GM23338 (cell line): ENCODE data around the gene BCOR. TPM values are rescaled to one million over a fixed set of nuclear protein-coding genes. Genes with fewer than 3 reads are reported as not detected.

Source experiments
- ATAC-seq: fragments of 200-7000 bp; cut with Tn5 transposase; 3 replicates; pipeline ENCODE4 v1.9.1; 2020
- DNase-seq: peaks from one replicate; pipeline ENCODE4 v3.0.0-alpha.2; 2015; ENCODE audit warnings: low spot score
- H2AFZ ChIP-seq: fragments of 200-600 bp; sonication (generic); 2 replicates; pipeline ENCODE4 v1.8.0; 2016; ENCODE audit warnings: antibody characterized with exemption, mild to moderate bottlenecking, moderate library complexity
- H3F3A ChIP-seq: fragments of 200-600 bp; sonication (generic); replicated peaks from 2 replicates; pipeline ENCODE4 v1.8.0; 2017; ENCODE audit warnings: antibody characterized with exemption, mixed run types, low read depth
- H3K27ac ChIP-seq: fragments of 200-600 bp; sonication (generic); 2 replicates; pipeline ENCODE4 v1.6.1; 2016; ENCODE audit warnings: low read depth
- H3K27me3 ChIP-seq: fragments of 200-600 bp; sonication (generic); 2 replicates; pipeline ENCODE4 v1.8.0; 2016; ENCODE audit warnings: mild to moderate bottlenecking, mixed run types, moderate library complexity; ENCODE audit not compliant: insufficient read depth
- H3K36me3 ChIP-seq: fragments of 200-600 bp; sonication (generic); 2 replicates; pipeline ENCODE4 v1.8.0; 2016; ENCODE audit warnings: mild to moderate bottlenecking; ENCODE audit not compliant: insufficient read depth
- H3K4me1 ChIP-seq: fragments of 200-600 bp; sonication (generic); 2 replicates; pipeline ENCODE4 v1.8.0; 2016; ENCODE audit warnings: mild to moderate bottlenecking, moderate library complexity; ENCODE audit not compliant: insufficient read depth
- H3K4me2 ChIP-seq: fragments of 200-600 bp; sonication (generic); 2 replicates; pipeline ENCODE4 v1.7.1; 2017; ENCODE audit warnings: mixed run types
- H3K4me3 ChIP-seq: fragments of 200-600 bp; sonication (generic); 2 replicates; pipeline ENCODE4 v1.6.1; 2016; ENCODE audit warnings: mixed run types
- H3K79me2 ChIP-seq: fragments of 200-600 bp; sonication (generic); replicated peaks from 2 replicates; pipeline ENCODE4 v1.8.0; 2017; ENCODE audit warnings: mild to moderate bottlenecking; ENCODE audit not compliant: insufficient read depth
- H3K9me2 ChIP-seq: fragments of 200-600 bp; sonication (generic); 2 replicates; pipeline ENCODE4 v1.8.0; 2017; ENCODE audit not compliant: insufficient read depth
- H4K20me1 ChIP-seq: fragments of 200-600 bp; sonication (generic); replicated peaks from 2 replicates; pipeline ENCODE4 v1.8.0; 2017; ENCODE audit warnings: mild to moderate bottlenecking; ENCODE audit not compliant: insufficient read depth
- H3K27ac Mint-ChIP-seq: 2 replicates; pipeline ENCODE4 v1.8.0; 2020; ENCODE audit warnings: inconsistent platforms, mild to moderate bottlenecking, moderate library complexity, mixed read lengths
- H3K27me3 Mint-ChIP-seq: 3 replicates; pipeline ENCODE4 v1.8.0; 2022; ENCODE audit warnings: low read depth, mild to moderate bottlenecking, moderate library complexity, mixed read lengths, inconsistent platforms; ENCODE audit not compliant: insufficient read depth, poor library complexity
- H3K36me3 Mint-ChIP-seq: 3 replicates; pipeline ENCODE4 v1.8.0; 2021; ENCODE audit warnings: low read depth, mild to moderate bottlenecking, inconsistent platforms, moderate library complexity, mixed read lengths
- H3K4me1 Mint-ChIP-seq: 3 replicates; pipeline ENCODE4 v1.8.0; 2020; ENCODE audit warnings: mild to moderate bottlenecking, inconsistent platforms, mixed read lengths
- H3K4me3 Mint-ChIP-seq: 3 replicates; pipeline ENCODE4 v1.8.0; 2021; ENCODE audit warnings: moderate library complexity, mild to moderate bottlenecking, inconsistent platforms, mixed read lengths
- H3K9me3 Mint-ChIP-seq: 3 replicates; pipeline ENCODE4 v1.8.0; 2020; ENCODE audit warnings: moderate library complexity, mild to moderate bottlenecking, inconsistent platforms, mixed read lengths
- CREB1 ChIP-seq: fragments of 250-450 bp; sonication (Bioruptor Pico); IDR thresholded peaks from 2 replicates; pipeline ENCODE4 v1.5.0; 2020; ENCODE audit warnings: low read depth, mild to moderate bottlenecking, moderate library complexity
- CTCF ChIP-seq, 2 experiments: fragments of 200-600 bp in 1 of 2; sonication (generic) in 1 of 2; conservative IDR thresholded peaks; 2 replicates each; pipeline versions ENCODE4 v1.5.1 to v1.6.1; 2016 to 2017; ENCODE audit warnings: antibody characterized with exemption in 2 of 2, low read depth in 2 of 2, mild to moderate bottlenecking in 2 of 2, moderate library complexity in 1 of 2
- ETS1 ChIP-seq: IDR thresholded peaks from 2 replicates; pipeline ENCODE4 v1.6.1; 2016; ENCODE audit warnings: antibody characterized with exemption
- EZH2phosphoT487 ChIP-seq: fragments of 200-600 bp; sonication (generic); IDR thresholded peaks from one replicate; pipeline ENCODE4 v1.8.1; 2018; ENCODE audit warnings: antibody characterized with exemption; ENCODE audit not compliant: unreplicated experiment
- JUNB ChIP-seq: IDR thresholded peaks from one replicate; pipeline ENCODE4 v1.6.1; 2016; ENCODE audit warnings: antibody characterized with exemption; ENCODE audit not compliant: unreplicated experiment
- NANOG ChIP-seq: IDR thresholded peaks from 2 replicates; pipeline ENCODE4 v1.6.1; 2016; ENCODE audit warnings: antibody characterized with exemption, borderline replicate concordance
- POLR2AphosphoS5 ChIP-seq: IDR thresholded peaks from 2 replicates; pipeline ENCODE4 v1.6.1; 2016; ENCODE audit warnings: antibody characterized with exemption, low read depth
- REST ChIP-seq: IDR thresholded peaks from one replicate; pipeline ENCODE4 v1.6.1; 2018; ENCODE audit warnings: antibody characterized with exemption; ENCODE audit not compliant: unreplicated experiment
- STAT1 ChIP-seq: IDR thresholded peaks from one replicate; pipeline ENCODE4 v1.6.1; 2016; ENCODE audit warnings: antibody characterized with exemption; ENCODE audit not compliant: unreplicated experiment
- ZNF114 ChIP-seq: fragments of 250-450 bp; sonication (Bioruptor Pico); IDR thresholded peaks from 2 replicates; pipeline ENCODE4 v1.5.0; 2020; ENCODE audit warnings: mild to moderate bottlenecking, moderate library complexity
- polyA plus RNA-seq: library from polyadenylated mRNA; unstranded; fragments of >200 nt; fragmentation: Nextera tagmentation; extraction: Ambion mirVana; gene quantifications from 2 replicates; pipeline ENCODE4 v1.2.1, GENCODE V29; 2016
- total RNA-seq: library from RNA; depleted of rRNA; stranded (reverse); fragments of >200 nt; shearing (Covaris generic); gene quantifications from 2 replicates; pipeline ENCODE4 v1.2.3, GENCODE V29; 2014

BCOR gene
- total and polyA plus RNA-seq, 2 experiments from 2014 or later: 25.5 to 60.8 TPM

- TF ChIP-seq JUNB (no peak), REST (no peak), POLR2AphosphoS5 (no peak), ZNF114 (no peak), CREB1 (no peak), STAT1 (no peak)
Observed at GRCh38 chrX:40131654-40132337, 34.0 kb upstream of the BCOR start (continued).

GRCh38 chrX:40130207-40130606 lies 32.4 kb upstream of the BCOR start:
- no peaks in the 10 kb centered on the region for H3K79me2 ChIP-seq
- ATAC-seq (no peak), DNase-seq (no peak)
- no peaks in the 10 kb centered on the region for H3K36me3 ChIP-seq
- no peak overlapping the region for H3K4me3 ChIP-seq
- H3K4me2 ChIP-seq: no peak overlapping the region
- H3F3A ChIP-seq: no peaks in the 10 kb centered on the region
- no peak overlapping the region for H3K27ac ChIP-seq
- no peaks in the 10 kb centered on the region for H4K20me1 ChIP-seq
- no peaks in the 10 kb centered on the region; the same call in 2 of the 3 replicates for H3K9me3 Mint-ChIP-seq
- peaks cover 4% of the 10 kb centered on the region; the same call in 1 of the 3 replicates for H3K4me1 Mint-ChIP-seq
- no peak overlapping the region for H3K4me3 Mint-ChIP-seq
- no peaks in the 10 kb centered on the region for H3K27me3 ChIP-seq
- no peaks in the 10 kb centered on the region for H3K9me2 ChIP-seq
- no peak overlapping the region for H3K27ac Mint-ChIP-seq
- H3K27me3 Mint-ChIP-seq: peaks cover 11% of the 10 kb centered on the region
- H3K36me3 Mint-ChIP-seq: peaks cover 7% of the 10 kb centered on the region; the same call in 2 of the 3 replicates
- no peaks in the 10 kb centered on the region for H3K4me1 ChIP-seq
- no peak overlapping the region for H2AFZ ChIP-seq
- no peak for TF ChIP-seq REST
- no peak for TF ChIP-seq NANOG
- TF ChIP-seq POLR2AphosphoS5: no peak
- no peak for TF ChIP-seq CTCF (conservative IDR thresholded peaks at IDR 0.05; ENCODE audit: low read depth in 2 of 2)
- TF ChIP-seq ETS1: no peak
- no peak for TF ChIP-seq STAT1
- no peak for TF ChIP-seq EZH2phosphoT487
